PFSK-1 (cell line): ENCODE measurements around the gene RNF214.

Experiments
- FOXP2 ChIP-seq: optimal IDR thresholded peaks from 2 replicates; pipeline ENCODE3; 2011; ENCODE audit warnings: borderline replicate concordance, control low read depth, inconsistent platforms; ENCODE audit not compliant: insufficient read depth; ENCODE audit errors: extremely low read length, extremely low read depth
- POLR2AphosphoS5 ChIP-seq: IDR thresholded peaks from 2 replicates; pipeline ENCODE4 v1.6.1; 2012; ENCODE audit warnings: low read depth, mild to moderate bottlenecking, control low read depth, low read length, moderate library complexity
- REST ChIP-seq, 2 experiments: IDR thresholded peaks; 2 replicates each; pipeline versions ENCODE4 v1.6.1 to v1.8.0; 2011 to 2012; ENCODE audit warnings: low read depth in 2 of 2, low read length in 2 of 2, control low read depth in 1 of 2, inconsistent platforms in 1 of 2, mild to moderate bottlenecking in 1 of 2, moderate library complexity in 1 of 2; ENCODE audit not compliant: insufficient read depth in 1 of 2
- SIN3A ChIP-seq: IDR thresholded peaks from 2 replicates; pipeline ENCODE4 v1.6.1; 2012; ENCODE audit warnings: mild to moderate bottlenecking, low read length, moderate library complexity, borderline replicate concordance; ENCODE audit not compliant: insufficient read depth
- TAF1 ChIP-seq: IDR thresholded peaks from 2 replicates; pipeline ENCODE4 v1.6.1; 2012; ENCODE audit warnings: low read length, control low read depth, borderline replicate concordance; ENCODE audit not compliant: insufficient read depth

Gene RNF214

DNA sequence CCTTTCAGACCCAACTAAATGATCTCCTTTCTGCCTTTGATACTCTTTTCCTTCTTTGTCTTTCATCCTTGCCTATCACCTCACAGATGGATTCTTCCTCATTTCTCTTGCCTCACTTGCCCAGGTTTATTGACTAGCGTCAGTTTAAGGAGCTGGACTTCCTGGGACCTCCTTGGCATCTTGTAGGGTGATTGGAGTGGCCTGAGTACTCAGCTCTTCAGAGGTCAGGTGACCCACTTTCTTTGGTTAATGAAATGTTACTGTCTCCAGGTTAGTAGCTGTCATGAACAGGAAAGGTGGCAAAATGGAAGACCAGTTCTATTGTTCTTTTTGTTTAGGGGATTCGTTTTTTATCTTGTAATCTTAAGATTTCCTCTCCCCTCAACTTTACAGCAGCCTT, 54.1 kb downstream of the RNF214 start:
- no peak for TF ChIP-seq TAF1

DNA sequence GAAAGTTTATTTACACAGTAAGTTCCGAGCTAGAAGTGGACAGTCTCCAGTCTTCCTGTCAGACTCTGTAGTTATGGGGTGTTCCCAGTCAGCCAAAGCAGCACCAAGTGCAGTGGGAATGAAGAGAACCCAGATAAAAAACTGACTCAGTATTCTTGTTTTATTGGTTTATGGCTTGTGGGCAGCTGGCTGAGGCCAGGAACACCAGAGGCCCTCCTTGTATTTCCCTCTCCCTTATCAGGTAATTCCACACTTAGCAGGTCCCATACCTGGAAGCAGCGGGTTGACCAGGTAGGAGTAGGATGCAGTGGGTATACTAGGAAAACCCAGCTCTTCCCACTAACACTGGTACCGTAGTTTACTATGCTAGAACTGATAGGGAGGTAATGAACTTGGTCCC, 55.2 kb downstream of the RNF214 start:
- TF ChIP-seq FOXP2 (no peak), POLR2AphosphoS5 (no peak), SIN3A (no peak), REST (IDR thresholded peaks at IDR 0.05; ENCODE audit: insufficient read depth in 1 of 2, low read depth in 2 of 2, low read length in 2 of 2) (no peak), TAF1 (no peak)

- TF ChIP-seq POLR2AphosphoS5 (no peak), SIN3A (no peak), FOXP2 (no peak), TAF1 (no peak), REST (IDR thresholded peaks at IDR 0.05; ENCODE audit: insufficient read depth in 1 of 2, low read depth in 2 of 2, low read length in 2 of 2) (no peak)
Observed at GRCh38 chr11:117289795-117290194, 57.3 kb downstream of the RNF214 start.

DNA sequence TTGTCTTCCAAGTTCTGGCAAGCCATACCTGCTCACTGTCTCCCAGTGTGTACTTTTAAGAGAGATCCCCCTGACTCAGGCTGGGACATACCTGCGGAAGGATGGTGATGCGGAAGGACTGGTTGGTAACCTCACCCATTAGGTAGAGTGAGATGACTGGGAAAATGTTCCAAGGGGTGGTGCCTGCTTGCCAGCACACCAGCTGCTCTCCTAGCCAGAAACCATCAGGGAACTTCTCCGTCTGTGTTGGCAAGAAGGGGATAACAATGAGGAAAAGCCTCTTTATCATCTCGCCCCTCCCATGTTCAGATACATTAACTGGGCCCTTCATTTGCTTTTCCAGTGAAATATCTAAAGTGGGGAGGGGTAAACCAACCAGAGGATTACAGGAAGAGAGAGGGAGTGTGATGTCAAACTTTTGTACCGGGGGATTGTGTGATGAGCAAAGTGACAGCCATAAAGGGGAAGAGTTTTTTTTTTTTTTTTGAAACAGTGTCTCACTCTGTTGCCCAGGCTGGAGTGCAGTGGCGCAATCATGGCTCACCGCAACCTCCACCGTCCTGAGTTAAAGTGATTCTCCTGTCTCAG, 58.4 kb downstream of the RNF214 start, which contains the start of gene BACE1-AS:
Gene BACE1-AS (plus strand): TSS at position 538 of the 588 bp plus-strand sequence.
- no peak for TF ChIP-seq FOXP2
- TF ChIP-seq SIN3A: no peak
- TF ChIP-seq REST (IDR thresholded peaks at IDR 0.05; ENCODE audit: insufficient read depth in 1 of 2, low read depth in 2 of 2, low read length in 2 of 2): no peak
- no peak for TF ChIP-seq TAF1
- TF ChIP-seq POLR2AphosphoS5: no peak

DNA sequence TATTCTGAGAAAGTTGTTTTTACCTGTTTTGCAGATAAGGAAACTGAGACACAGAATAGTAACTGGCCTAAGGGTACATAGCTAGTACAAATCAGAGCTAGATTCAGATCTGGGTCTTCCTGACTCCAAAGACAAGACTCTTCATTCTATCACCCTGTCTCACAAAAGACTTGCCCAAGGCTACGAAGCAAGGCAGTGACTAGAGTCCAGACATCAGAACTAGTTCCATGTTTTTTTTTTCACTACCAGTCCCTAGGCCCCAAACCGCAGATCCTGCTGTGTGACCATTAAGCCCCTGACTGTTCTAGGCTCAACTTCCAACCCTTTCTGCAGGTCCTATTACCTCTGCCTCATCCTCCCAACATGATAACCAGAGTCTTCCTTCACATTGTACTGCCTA, 60.1 kb downstream of the RNF214 start:
- TF ChIP-seq REST (IDR thresholded peaks at IDR 0.05; ENCODE audit: insufficient read depth in 1 of 2, low read depth in 2 of 2, low read length in 2 of 2) (no peak), FOXP2 (no peak), TAF1 (no peak), POLR2AphosphoS5 (no peak), SIN3A (no peak)
